Fibroblast of peridontal ligament (primary cell): ENCODE measurements around the gene TNIP1.

ENCODE experiments used
- DNase-seq: peaks from one replicate; pipeline ENCODE4 v3.0.0-alpha.2; 2010; ENCODE audit errors: extremely low read depth

Gene TNIP1

DNA sequence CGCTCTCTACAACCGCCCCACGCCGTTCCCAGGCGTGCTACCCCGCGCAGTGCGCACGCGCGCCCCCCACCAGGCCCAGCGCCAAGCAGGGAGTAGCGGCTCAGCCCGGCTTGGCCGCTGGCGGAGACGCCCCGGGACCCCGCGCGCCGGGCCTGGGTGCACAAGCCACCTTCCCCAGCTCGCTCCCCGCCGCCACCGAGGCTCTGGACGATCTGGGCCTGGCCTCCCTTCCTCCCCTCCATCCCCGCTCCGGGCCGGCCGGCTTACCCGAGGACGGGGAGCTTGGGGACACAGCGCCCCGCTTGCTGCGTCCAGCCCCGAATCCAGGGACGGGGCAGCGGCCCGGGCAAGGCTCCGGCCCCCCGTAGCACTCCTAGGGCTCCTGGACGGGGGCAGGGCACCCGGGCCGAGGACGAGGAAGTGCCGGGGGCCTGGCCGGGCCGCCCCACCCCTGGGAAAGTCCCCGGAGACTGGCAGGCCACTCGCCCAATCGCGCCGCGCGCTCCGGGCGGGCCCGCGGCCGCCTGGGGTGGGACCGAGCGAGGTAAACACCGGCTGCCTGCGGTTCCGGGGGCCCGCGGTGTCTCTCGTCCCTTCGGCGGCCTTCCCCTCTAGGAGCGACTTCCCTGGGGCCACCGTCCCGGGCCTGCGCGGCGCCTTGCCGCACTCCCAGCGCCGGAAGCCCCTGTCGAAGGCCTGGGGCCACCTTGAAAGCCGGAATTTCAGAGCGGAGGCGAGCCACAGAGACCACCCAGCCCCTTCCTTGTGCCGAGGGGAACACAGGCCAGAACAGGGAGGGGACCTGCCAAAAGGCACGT is at the start of gene TNIP1:
TSS of gene TNIP1 (minus strand) at position 422 of the 818 bp plus-strand sequence. CDS start 15,939 bp downstream, outside the sequence.
- DNase-seq: peak; percentile 79

- no peak for DNase-seq
Observed at GRCh38 chr5:151130235-151130921, 49.5 kb upstream of the TNIP1 start.

GRCh38 chr5:151128817-151129216 is 48.0 kb upstream of the TNIP1 start:
- DNase-seq: no peak

GRCh38 chr5:151127926-151128325 is 47.1 kb upstream of the TNIP1 start:
- no peak for DNase-seq

- DNase-seq: peak; percentile 60
Observed at GRCh38 chr5:151126199-151126645, 45.4 kb upstream of the TNIP1 start.

- no peak for DNase-seq
Observed at GRCh38 chr5:151125421-151125820, 44.6 kb upstream of the TNIP1 start.

DNA sequence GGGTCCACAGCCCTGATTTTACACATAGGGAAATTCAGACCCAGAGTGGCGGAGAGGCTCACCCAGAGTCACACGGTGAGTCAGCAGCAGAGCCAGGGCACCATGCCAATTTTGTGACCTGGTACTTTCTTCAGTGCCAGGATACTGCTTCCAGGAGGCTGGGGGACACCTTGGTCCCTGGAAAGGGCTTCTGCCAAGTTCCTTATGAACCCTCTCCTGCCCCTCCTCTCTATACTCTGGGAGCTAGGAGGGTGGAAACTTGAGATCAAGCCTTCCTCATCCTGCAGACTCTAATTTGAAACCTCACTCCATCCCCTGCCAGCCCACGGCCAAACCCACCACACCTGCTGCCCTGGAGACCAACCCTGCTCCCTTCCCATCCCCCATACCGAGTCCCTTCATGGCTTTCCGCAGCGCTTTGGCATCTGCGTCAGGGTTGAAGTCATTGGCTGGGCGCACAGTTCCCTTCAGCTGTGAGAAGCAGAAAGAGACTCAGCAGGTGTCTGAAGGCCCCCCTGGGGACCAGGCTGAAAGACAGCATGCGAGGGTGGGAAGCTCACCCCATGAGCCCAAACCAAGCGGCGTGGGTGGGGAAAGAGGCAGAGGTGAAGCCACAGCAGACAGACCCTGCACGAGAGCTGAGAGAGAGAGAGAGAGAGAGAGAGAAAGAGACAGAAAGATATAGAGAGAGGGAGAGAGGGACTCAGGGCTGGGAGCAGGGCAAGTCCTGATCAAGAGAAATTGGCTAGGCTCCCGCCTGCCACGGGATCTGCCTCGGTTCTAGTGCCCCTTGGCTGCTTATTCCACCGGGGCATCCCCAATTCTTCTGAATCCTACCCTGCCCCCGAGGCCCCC is 43.3 kb upstream of the TNIP1 start:
- no peak for DNase-seq

DNA sequence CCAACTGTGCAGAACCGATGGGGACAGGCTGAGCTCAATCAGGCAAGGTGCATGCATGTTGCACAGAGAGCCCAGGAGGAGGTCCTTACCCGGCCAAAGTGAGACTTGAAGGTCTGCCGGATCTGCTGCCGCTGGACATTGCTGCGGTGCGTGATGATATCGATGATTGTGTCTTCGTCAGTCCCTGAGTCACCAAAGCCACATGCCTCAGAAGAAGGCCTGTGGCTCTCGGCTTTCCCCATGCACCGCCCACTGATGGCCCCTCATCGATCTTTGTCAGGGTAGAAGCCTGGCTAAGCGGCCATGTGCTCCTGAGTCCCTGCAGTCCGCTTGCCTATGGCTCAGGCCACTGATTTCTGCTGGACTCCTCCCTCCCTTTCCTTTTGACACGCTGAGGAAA is 42.0 kb upstream of the TNIP1 start:
- no peak for DNase-seq

DNA sequence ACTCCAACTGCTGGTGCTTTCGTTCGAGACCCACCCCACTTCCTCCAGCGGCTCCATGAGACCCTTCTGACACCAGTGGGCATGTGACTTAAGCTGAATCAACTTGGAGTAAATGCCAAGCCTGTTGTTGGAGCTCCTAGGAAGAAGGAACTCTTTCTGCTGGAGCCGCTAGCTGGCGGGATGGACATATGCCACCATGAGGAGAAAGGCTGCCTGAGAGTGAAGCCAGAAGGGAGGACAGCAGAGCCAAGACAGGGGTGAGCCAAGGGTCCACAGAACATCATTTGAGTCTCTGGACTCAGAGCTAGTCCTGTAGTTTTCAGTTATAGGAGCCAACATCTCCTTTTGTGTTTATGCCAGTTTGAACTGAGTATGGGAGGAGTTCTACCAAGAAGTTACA is 40.8 kb upstream of the TNIP1 start:
- no peak for DNase-seq

GRCh38 chr5:151121095-151121494 is 40.3 kb upstream of the TNIP1 start:
- no peak for DNase-seq

GRCh38 chr5:151118913-151119575 is 38.2 kb upstream of the TNIP1 start:
- DNase-seq: no peak

DNA sequence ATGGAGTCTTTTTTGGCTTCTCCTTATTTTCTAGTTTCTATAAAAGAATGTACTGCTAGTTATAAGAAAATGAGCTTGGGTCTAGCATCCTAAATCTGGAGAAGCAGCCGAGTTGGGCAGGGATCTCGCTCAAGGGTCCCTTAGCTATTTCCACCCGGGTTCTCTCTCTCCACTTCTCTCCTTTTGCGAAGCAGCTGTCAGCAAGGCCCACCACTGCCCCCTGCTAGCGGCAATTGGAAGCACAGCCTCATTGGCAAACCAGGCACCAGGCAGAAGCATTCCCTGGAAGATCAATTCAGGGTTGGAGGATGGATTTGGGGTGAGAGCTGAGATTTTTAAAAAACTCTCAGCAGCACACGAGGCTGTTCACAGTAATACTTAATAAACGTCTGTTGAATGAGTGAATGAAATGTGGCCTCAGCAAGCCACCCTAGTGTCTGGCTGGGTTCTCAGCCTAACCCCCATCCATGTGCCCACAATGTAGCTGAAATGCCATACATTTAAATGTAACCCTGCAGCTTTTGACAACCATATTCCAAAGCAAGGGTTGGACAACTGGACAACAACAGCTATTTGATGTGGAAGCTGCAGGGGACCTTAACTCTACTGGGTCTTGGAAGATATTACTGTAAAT is 34.6 kb upstream of the TNIP1 start:
- DNase-seq: peak; percentile 68

DNA sequence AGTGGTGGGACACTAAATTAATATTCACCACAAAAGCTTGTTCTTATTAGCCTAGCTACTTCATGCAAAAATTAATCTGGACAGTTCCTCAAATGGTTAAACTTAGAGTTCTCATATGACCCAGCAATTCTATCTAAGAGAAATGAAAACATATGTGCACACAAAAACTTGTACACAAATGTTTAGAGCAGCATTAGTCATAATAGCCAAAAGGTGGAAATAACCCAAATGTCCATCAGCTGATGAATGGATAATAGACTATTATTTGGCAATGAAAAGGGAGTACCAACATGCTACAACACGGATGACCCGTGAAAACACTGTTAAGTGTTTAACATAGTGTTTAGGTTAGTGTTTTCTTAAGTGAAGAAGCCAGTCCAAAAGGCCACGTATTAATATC is 32.8 kb upstream of the TNIP1 start:
- DNase-seq: peak; percentile 29

GRCh38 chr5:151110992-151111391 is 30.2 kb upstream of the TNIP1 start:
- DNase-seq: no peak

- no peak for DNase-seq
Observed at GRCh38 chr5:151110122-151110681, 29.4 kb upstream of the TNIP1 start.

DNA sequence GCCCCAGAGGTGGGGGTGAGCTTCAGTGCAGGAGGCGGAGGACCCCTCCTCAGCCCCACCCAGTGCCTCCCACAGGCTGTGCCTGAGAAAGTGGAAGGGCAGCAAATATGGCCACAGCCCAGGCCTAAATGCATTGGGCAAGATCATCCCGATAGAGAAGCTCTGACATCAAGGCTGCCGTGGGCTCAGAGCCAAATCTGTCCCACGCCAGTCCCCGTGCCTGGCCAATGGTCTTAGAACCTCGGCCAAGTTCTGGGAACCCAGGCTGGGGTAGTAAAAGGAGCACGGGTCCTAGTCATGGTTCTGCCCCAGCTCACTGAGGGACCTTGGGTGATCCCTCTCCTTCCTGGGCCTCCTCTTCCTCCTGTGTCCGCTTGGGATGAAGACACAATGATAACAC is 27.7 kb upstream of the TNIP1 start:
- no peak for DNase-seq

DNA sequence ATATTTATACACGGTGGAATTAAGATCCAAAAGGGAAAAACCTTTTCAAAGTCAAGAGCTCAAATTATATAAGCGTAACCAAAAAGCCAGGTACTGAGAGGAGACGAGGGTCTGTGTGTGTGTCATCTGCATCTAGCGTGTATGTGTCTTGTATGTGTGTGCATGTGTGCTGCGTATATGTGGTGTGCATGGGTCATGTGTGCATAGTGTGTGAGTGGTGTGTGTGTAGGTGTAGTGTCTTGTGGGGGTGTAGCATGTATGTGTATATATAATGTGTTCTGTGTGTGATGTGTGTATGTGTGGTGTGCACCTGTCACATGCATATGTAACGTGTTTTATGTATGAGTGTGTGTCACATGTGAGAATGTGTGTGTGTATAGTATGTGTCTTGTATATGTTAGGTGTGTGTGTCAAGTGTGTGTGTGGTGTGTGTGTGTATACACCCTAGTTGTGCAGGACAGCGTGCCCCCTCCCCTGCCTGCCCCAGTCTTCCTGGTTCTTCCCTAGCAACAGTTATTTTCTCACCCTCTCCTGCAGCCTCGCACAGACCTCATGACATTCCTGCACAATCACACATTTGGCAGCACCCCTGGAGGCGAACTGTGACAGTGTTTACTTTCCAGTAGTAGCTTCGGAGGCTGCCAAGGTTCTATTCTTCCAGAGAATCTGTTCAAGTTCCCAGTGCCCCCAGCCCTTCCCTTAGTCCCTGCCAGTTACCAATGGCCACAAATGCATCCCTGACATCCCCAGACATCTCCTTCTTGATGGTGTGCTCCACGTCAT is 27.1 kb upstream of the TNIP1 start:
- DNase-seq: peak; percentile 70

DNA sequence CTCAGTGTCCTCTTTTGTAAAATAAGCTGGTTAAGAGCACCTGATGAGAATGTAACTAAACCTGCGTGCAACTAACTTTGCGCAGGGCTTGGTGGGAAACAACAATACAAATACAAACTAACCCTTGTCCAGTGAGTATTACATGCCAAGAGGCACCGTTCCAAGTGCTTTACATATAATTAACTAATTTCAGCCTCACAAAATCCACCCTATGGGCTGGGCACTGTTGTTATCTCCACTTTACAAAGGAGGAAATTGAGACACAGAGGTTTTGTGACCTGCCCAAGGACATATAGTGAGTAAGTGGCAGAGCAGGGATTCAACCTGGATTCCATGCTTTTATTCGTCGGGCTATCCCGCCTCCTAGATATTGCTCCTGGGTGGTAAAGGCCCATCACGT is 26.2 kb upstream of the TNIP1 start:
- no peak for DNase-seq

GRCh38 chr5:151106509-151106908 is 25.7 kb upstream of the TNIP1 start:
- no peak for DNase-seq

- DNase-seq: no peak
Observed at GRCh38 chr5:151106043-151106442, 25.2 kb upstream of the TNIP1 start.
